CD14-positive monocyte (primary cell): Measurements from ENCODE around the gene RARRES2. TPM values are rescaled to one million over a fixed set of nuclear protein-coding genes. Genes with fewer than 3 reads are reported as not detected.
A peak's percentile ranks its signal among the peaks of the same experiment; 100 is the strongest.

ENCODE experiments used
- DNase-seq, 3 donors: peaks; one replicate each; pipeline ENCODE4 v3.0.0-alpha.2; 2011 to 2022
- H2AFZ ChIP-seq: 2 replicates; pipeline ENCODE4 v1.6.0; 2012; ENCODE audit warnings: mild to moderate bottlenecking, low read depth, low read length, inconsistent platforms; ENCODE audit not compliant: insufficient read depth, poor library complexity, severe bottlenecking
- H3K27ac ChIP-seq, 2 donors: 1 replicate in 1 of 2; 2 replicates in 1 of 2; pipeline ENCODE4 v1.5.1; 2012 to 2013; ENCODE audit warnings: low read length in 2 of 2, control low read depth in 1 of 2, inconsistent platforms in 1 of 2, low read depth in 1 of 2, mild to moderate bottlenecking in 1 of 2
- H3K27me3 ChIP-seq, 2 donors: one replicate each; pipeline versions ENCODE4 v1.6.0 to v1.6.1; 2011 to 2013; ENCODE audit warnings: low read length in 2 of 2; ENCODE audit not compliant: control insufficient read depth in 2 of 2, insufficient read depth in 2 of 2
- H3K36me3 ChIP-seq, 2 donors: replicated peaks in 1 of 2; 1 replicate in 1 of 2; 2 replicates in 1 of 2; pipeline versions ENCODE4 v1.5.1 to v1.6.1; 2012 to 2013; ENCODE audit warnings: low read length in 2 of 2, control low read depth in 1 of 2, inconsistent platforms in 1 of 2, mild to moderate bottlenecking in 1 of 2; ENCODE audit not compliant: insufficient read depth in 2 of 2, control insufficient read depth in 1 of 2
- H3K4me1 ChIP-seq, 2 donors: 1 replicate in 1 of 2; 2 replicates in 1 of 2; pipeline versions ENCODE4 v1.5.1 to v1.6.1; 2012 to 2013; ENCODE audit warnings: low read length in 2 of 2, control low read depth in 1 of 2, inconsistent platforms in 1 of 2, mild to moderate bottlenecking in 1 of 2, moderate library complexity in 1 of 2; ENCODE audit not compliant: insufficient read depth in 2 of 2, control insufficient read depth in 1 of 2
- H3K4me2 ChIP-seq: replicated peaks from 2 replicates; pipeline ENCODE3; 2012; ENCODE audit warnings: low read length, moderate library complexity, mild to moderate bottlenecking; ENCODE audit not compliant: poor library complexity, severe bottlenecking; ENCODE audit errors: extremely low read depth
- H3K4me3 ChIP-seq, 3 experiments: fragments of 200-600 bp in 1 of 3; sonication (generic) in 1 of 3; replicated peaks in 1 of 3; 1 replicate in 2 of 3; 2 replicates in 1 of 3; pipeline ENCODE4 v1.5.1; 2011 to 2013; ENCODE audit warnings: low read length in 3 of 3, mild to moderate bottlenecking in 3 of 3, control low read depth in 2 of 3, low read depth in 2 of 3, inconsistent platforms in 1 of 3, moderate library complexity in 1 of 3
- H3K79me2 ChIP-seq: 2 replicates; pipeline ENCODE4 v1.6.0; 2012; ENCODE audit warnings: mild to moderate bottlenecking, control low read depth, inconsistent platforms, low read length, moderate library complexity; ENCODE audit not compliant: insufficient read depth
- H3K9ac ChIP-seq: 2 replicates; pipeline ENCODE4 v1.6.0; 2017; ENCODE audit warnings: low read length, mild to moderate bottlenecking; ENCODE audit not compliant: insufficient read depth, poor library complexity, severe bottlenecking
- H3K9me3 ChIP-seq, 2 donors: replicated peaks in 1 of 2; 1 replicate in 1 of 2; 2 replicates in 1 of 2; pipeline versions ENCODE4 v1.5.1 to v1.6.1; 2012 to 2013; ENCODE audit warnings: low read length in 2 of 2, control low read depth in 1 of 2; ENCODE audit not compliant: control insufficient read depth in 1 of 2, insufficient read depth in 1 of 2
- H4K20me1 ChIP-seq: 2 replicates; pipeline ENCODE4 v1.6.0; 2012; ENCODE audit warnings: mild to moderate bottlenecking, low read length, control low read depth, moderate library complexity; ENCODE audit not compliant: insufficient read depth
- H3K27ac Mint-ChIP-seq, 7 donors: one replicate each; pipeline ENCODE4 v1.8.0; 2020; ENCODE audit warnings: mild to moderate bottlenecking in 7 of 7, mixed read lengths in 7 of 7, moderate library complexity in 6 of 7, inconsistent platforms in 2 of 7
- H3K27me3 Mint-ChIP-seq, 3 donors: one replicate each; pipeline ENCODE4 v1.8.0; 2021 to 2022; ENCODE audit warnings: low read depth in 3 of 3, mild to moderate bottlenecking in 3 of 3, mixed read lengths in 3 of 3, moderate library complexity in 3 of 3, inconsistent platforms in 1 of 3
- H3K36me3 Mint-ChIP-seq, 2 donors: one replicate each; pipeline ENCODE4 v1.8.0; 2020; ENCODE audit warnings: mixed read lengths in 2 of 2, inconsistent platforms in 1 of 2, mild to moderate bottlenecking in 1 of 2
- H3K4me1 Mint-ChIP-seq: one replicate; pipeline ENCODE4 v1.8.0; 2020; ENCODE audit warnings: mild to moderate bottlenecking, mixed read lengths
- H3K4me3 Mint-ChIP-seq, 2 donors: one replicate each; pipeline ENCODE4 v1.8.0; 2020; ENCODE audit warnings: mild to moderate bottlenecking in 2 of 2, mixed read lengths in 2 of 2, moderate library complexity in 1 of 2
- H3K9me3 Mint-ChIP-seq, 7 donors: one replicate each; pipeline ENCODE4 v1.8.0; 2020 to 2022; ENCODE audit warnings: mixed read lengths in 7 of 7, mild to moderate bottlenecking in 6 of 7, moderate library complexity in 6 of 7, inconsistent platforms in 2 of 7
- CTCF ChIP-seq: fragments of 200-600 bp; IDR thresholded peaks from one replicate; pipeline ENCODE4 v1.8.0; 2022; ENCODE audit warnings: antibody characterized with exemption, mild to moderate bottlenecking
- WGBS: methylation state at CpG from one replicate; pipeline ENCODE4 v1.1.5; 2013; ENCODE audit warnings: missing lambda C conversion rate; ENCODE audit not compliant: insufficient coverage; 5-methylcytosine and 5-hydroxymethylcytosine counted together
- intact Hi-C, 2 donors: fragments of 100-400 bp; cut with micrococcal nuclease; formaldehyde crosslinking; loops; one replicate each; pipeline versions ENCODE4 v1.15.0 to v1.15.1; 2023
- polyA plus RNA-seq, 3 donors: library from polyadenylated mRNA; depleted of rRNA in 1 of 3; unstranded in 2 of 3; stranded (reverse) in 1 of 3; fragments of 300-500 nt in 2 of 3; fragments of >200 nt in 1 of 3; fragmentation: Illumina TruSeq in 2 of 3; gene quantifications; 1 replicate in 2 of 3; 2 replicates in 1 of 3; pipeline ENCODE4 v1.2.3, GENCODE V29; 2012 to 2021

Gene RARRES2
- polyA plus RNA-seq, 3 donors = not detected

DNA sequence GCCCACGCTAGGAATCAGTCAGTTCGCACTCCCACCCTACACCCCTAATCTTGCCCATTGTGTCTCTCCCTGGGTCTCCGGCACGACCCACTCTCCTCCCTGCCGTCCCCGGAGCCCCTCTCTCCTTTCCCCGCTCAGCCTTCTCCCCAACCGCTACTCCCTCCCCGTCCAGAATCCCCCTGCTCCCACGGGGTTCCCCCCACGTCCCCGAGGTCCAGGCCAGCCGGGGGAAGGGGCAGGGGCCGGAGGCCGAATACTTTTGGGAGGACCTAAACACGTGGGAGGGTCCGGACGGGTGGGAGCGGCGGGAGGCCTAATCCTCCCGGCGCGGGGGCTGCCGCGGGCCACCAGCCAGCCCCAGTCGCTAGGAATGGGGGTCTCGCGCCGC lies 560 bp downstream of the RARRES2 start:
- no peak for TF ChIP-seq CTCF
- WGBS = 17% methylated on average over 27 of the region's 29 CpGs
- Histone ChIP-seq H3K79me2 (no peaks in the 10 kb centered on the region), H3K4me1 (peaks cover 6 to 12% of the 10 kb centered on the region in 2 donors), H3K4me2 (no peak overlapping the region), H3K36me3 (no peaks in the 10 kb centered on the region), H3K4me3 (no peak overlapping the region), H2AFZ (no peak overlapping the region), H3K27me3 (peaks cover 27 to 42% of the 10 kb centered on the region in 2 donors), H3K9ac (no peak overlapping the region), H4K20me1 (no peaks in the 10 kb centered on the region), H3K9me3 (peaks cover 10 to 22% of the 10 kb centered on the region in 2 donors), H3K27ac (no peak overlapping the region)
- peaks cover 0 to 33% (median 15%) of the 10 kb centered on the region in 7 donors for H3K9me3 Mint-ChIP-seq
- intact Hi-C loops = loop anchor here in 1 of 2 donors (10.0 kb wide), 1 partner anchor 54 kb away; no protein-coding TSS in a partner anchor
- no peak overlapping the region for H3K27ac Mint-ChIP-seq
- peak overlapping the region; percentile 43 to 81 for H3K4me3 Mint-ChIP-seq
- DNase-seq = no peak
- H3K27me3 Mint-ChIP-seq = peaks cover 40 to 52% (median 44%) of the 10 kb centered on the region in 3 donors
- H3K36me3 Mint-ChIP-seq = peaks cover 5 to 8% of the 10 kb centered on the region in 2 donors
- peaks cover 12% of the 10 kb centered on the region for H3K4me1 Mint-ChIP-seq

GRCh38 chr7:150340024-150340749 lies 1.2 kb downstream of the RARRES2 start:
- peak overlapping the region in 1 of 2 donors; percentile 50 for H3K4me3 Mint-ChIP-seq
- H3K9me3 ChIP-seq = peaks cover 10 to 22% of the 10 kb centered on the region in 2 donors
- H3K36me3 Mint-ChIP-seq = peaks cover 5 to 8% of the 10 kb centered on the region in 2 donors
- peaks cover 0 to 32% (median 15%) of the 10 kb centered on the region in 7 donors for H3K9me3 Mint-ChIP-seq
- peaks cover 27 to 42% of the 10 kb centered on the region in 2 donors for H3K27me3 ChIP-seq
- TF ChIP-seq CTCF = no peak
- H3K9ac ChIP-seq = no peak overlapping the region
- no peak overlapping the region for H3K4me2 ChIP-seq
- peaks cover 6 to 12% of the 10 kb centered on the region in 2 donors for H3K4me1 ChIP-seq
- no peaks in the 10 kb centered on the region for H3K36me3 ChIP-seq
- H3K79me2 ChIP-seq = no peaks in the 10 kb centered on the region
- DNase-seq = no peak
- peaks cover 40 to 49% (median 43%) of the 10 kb centered on the region in 3 donors for H3K27me3 Mint-ChIP-seq
- no peak overlapping the region for H3K4me3 ChIP-seq
- H3K27ac ChIP-seq = no peak overlapping the region
- H3K4me1 Mint-ChIP-seq = peaks cover 12% of the 10 kb centered on the region
- 40% methylated on average over 36 of the region's 39 CpGs for WGBS
- H2AFZ ChIP-seq = no peak overlapping the region
- no peak overlapping the region for H3K27ac Mint-ChIP-seq
- H4K20me1 ChIP-seq = no peaks in the 10 kb centered on the region
- intact Hi-C loops = loop anchor here in 1 of 2 donors (10.0 kb wide), 1 partner anchor 55 kb away; no protein-coding TSS in a partner anchor
